ENCODE results near the gene SLC4A1AP.
A peak's percentile ranks its signal among the peaks of the same experiment; 100 is the strongest.
"Not testable (repeated sequence)": the region's sequence is repeated elsewhere in the genome, so short reads cannot be mapped to it uniquely, and the experiment has no call there.

Gene SLC4A1AP, protein sequence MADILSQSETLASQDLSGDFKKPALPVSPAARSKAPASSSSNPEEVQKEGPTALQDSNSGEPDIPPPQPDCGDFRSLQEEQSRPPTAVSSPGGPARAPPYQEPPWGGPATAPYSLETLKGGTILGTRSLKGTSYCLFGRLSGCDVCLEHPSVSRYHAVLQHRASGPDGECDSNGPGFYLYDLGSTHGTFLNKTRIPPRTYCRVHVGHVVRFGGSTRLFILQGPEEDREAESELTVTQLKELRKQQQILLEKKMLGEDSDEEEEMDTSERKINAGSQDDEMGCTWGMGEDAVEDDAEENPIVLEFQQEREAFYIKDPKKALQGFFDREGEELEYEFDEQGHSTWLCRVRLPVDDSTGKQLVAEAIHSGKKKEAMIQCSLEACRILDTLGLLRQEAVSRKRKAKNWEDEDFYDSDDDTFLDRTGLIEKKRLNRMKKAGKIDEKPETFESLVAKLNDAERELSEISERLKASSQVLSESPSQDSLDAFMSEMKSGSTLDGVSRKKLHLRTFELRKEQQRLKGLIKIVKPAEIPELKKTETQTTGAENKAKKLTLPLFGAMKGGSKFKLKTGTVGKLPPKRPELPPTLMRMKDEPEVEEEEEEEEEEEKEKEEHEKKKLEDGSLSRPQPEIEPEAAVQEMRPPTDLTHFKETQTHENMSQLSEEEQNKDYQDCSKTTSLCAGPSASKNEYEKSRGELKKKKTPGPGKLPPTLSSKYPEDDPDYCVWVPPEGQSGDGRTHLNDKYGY

DNA sequence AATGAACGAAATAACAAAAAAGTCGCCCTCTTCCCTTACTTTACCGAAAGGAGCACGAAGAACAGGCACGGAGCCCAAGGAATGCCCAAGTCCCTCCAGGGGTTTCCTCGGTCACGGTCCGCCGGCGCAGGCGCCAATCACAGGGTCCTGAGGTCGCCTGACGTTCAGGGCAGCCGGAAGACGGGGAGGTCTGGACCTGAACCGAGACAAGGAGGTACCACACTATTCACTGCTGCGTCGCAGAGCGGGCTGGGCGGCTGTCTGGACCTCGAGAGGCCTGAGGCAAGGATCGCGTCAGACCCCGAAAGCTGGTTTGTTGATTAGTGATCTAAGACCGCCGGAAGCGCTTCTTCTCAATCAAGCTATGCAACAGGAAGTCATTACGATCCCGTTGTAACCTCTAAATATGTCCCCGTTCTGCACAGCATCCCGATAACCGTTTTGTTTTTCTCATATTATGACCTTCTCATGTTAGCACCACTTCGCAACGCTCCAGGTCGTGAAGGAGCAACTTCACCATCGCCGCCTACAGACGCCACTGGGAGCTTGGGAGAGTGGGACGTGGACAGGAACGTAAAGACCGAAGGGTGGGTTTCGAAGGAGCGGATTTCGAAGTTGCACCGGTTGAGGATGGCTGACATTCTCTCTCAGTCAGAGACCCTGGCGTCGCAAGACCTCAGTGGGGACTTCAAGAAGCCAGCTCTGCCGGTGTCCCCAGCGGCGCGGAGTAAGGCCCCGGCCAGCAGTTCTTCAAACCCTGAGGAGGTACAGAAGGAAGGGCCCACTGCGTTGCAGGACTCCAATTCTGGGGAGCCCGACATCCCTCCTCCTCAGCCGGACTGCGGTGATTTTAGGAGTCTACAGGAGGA is at the start of gene SLC4A1AP, which contains the start of gene SUPT7L:
TSS of gene SLC4A1AP (plus strand) at position 605 of the 869 bp plus-strand sequence. CDS start at position 631, 26 bp downstream.
TSS of gene SUPT7L (minus strand) at position 330 of the 869 bp plus-strand sequence. CDS start 1,422 bp downstream, outside the sequence.
- Histone ChIP-seq H3K27me3 (ENCODE audit: control insufficient read depth in 1 of 2, insufficient read depth in 2 of 2, low read length in 2 of 2) (no peaks in the 10 kb centered on the region), H3K36me3 (ENCODE audit: control insufficient read depth in 2 of 2, insufficient read depth in 2 of 2, low read length in 2 of 2) (peaks cover 20 to 23% of the 10 kb centered on the region in 2 donors), H3K4me1 (ENCODE audit: control insufficient read depth, insufficient read depth, low read length) (peaks cover 23% of the 10 kb centered on the region), H3K4me3 (ENCODE audit: low read length in 2 of 2) (peak within 1 kb of the TSS; percentile 99 to 100), H3K9ac (ENCODE audit: low read length in 2 of 2) (peak within 1 kb of the TSS; percentile 97 to 98), H3K27ac (ENCODE audit: low read length) (peak within 1 kb of the TSS; percentile 93), H3K9me3 (ENCODE audit: control insufficient read depth in 2 of 2, low read length in 2 of 2) (no peaks in the 10 kb centered on the region)

GRCh38 chr2:27613985-27614384 is 49.7 kb upstream of the SLC4A1AP start:
- Histone ChIP-seq H3K9me3 (ENCODE audit: control insufficient read depth in 2 of 2, low read length in 2 of 2) (no peaks in the 10 kb centered on the region), H3K27ac (ENCODE audit: low read length) (no peak overlapping the region), H3K9ac (ENCODE audit: low read length in 2 of 2) (no peak overlapping the region), H3K27me3 (ENCODE audit: control insufficient read depth in 1 of 2, insufficient read depth in 2 of 2, low read length in 2 of 2) (no peaks in the 10 kb centered on the region), H3K4me1 (ENCODE audit: control insufficient read depth, insufficient read depth, low read length) (no peaks in the 10 kb centered on the region), H3K36me3 (ENCODE audit: control insufficient read depth in 2 of 2, insufficient read depth in 2 of 2, low read length in 2 of 2) (peaks cover 28 to 32% of the 10 kb centered on the region in 2 donors), H3K4me3 (ENCODE audit: low read length in 2 of 2) (no peak overlapping the region)

DNA sequence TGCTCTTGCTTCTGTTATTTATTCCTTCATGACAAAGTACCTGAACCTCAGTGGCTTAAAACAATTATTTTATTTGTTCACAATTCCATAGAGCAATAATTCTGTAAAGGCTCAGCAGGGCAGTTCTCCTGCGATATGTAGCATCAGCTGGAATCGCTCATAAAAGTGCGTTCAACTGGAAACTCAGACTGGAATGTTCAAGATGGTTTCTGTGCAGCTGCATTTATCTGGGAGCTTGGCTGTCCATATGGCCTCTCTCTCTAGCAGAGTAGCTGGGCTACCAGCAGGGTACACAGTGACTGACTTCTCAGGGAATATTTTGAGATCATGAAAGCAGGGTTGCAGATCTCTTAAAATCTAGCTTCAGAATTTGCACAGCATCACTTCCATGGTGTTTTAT is 48.4 kb upstream of the SLC4A1AP start:
- Histone ChIP-seq H3K36me3 (ENCODE audit: control insufficient read depth in 2 of 2, insufficient read depth in 2 of 2, low read length in 2 of 2) (peaks cover 32 to 33% of the 10 kb centered on the region in 2 donors), H3K27me3 (ENCODE audit: control insufficient read depth in 1 of 2, insufficient read depth in 2 of 2, low read length in 2 of 2) (no peaks in the 10 kb centered on the region), H3K9ac (ENCODE audit: low read length in 2 of 2) (no peak overlapping the region), H3K9me3 (ENCODE audit: control insufficient read depth in 2 of 2, low read length in 2 of 2) (no peaks in the 10 kb centered on the region), H3K4me3 (ENCODE audit: low read length in 2 of 2) (no peak overlapping the region), H3K27ac (ENCODE audit: low read length) (no peak overlapping the region), H3K4me1 (ENCODE audit: control insufficient read depth, insufficient read depth, low read length) (no peaks in the 10 kb centered on the region)

DNA sequence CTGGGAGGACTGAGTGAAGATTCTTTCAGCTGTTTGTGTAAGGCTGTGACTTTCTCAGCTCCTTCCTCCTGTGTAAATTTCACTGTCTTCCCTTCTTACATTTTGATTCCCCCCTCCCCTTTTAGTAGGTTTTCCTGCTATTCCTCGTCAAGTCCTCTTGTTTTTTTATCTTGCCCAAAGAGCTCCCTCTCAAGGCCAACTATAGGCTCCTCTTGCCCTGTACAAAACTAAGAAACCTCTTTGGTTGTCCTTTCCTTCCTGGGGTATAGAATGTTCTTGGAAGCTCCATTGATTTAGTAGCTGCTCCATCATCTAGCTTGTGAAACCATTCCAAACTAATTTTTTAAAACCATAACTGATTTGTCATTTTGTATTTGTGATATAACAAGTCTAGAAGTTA is 42.2 kb upstream of the SLC4A1AP start:
- H3K36me3 ChIP-seq (ENCODE audit: control insufficient read depth in 2 of 2, insufficient read depth in 2 of 2, low read length in 2 of 2): peaks cover 39 to 49% of the 10 kb centered on the region in 2 donors

DNA sequence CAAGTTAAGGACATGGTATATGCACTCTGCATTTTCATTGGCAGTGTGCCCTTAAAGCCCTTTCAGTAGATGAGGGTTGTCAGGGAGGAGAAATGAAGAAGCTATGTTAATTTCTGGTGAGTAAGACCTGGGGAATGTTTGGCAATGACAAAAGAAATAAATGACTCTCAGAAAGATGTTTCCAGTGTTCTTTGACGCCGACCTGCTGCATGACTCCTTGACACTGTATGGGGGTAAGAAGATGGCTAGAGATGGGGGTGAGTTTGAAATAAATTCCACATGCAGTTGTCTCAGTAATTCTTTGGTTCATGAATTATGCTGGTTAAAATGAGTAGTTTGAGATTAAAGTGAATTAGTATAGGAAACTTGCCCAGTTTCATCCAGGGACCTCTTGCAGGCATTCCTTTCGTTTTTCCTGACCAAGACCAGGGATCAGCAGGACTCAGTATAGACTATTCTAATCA is 40.7 kb upstream of the SLC4A1AP start:
- no peak overlapping the region for H3K4me3 ChIP-seq (ENCODE audit: low read length in 2 of 2)
- no peaks in the 10 kb centered on the region for H3K9me3 ChIP-seq (ENCODE audit: control insufficient read depth in 2 of 2, low read length in 2 of 2)
- H3K9ac ChIP-seq (ENCODE audit: low read length in 2 of 2): no peak overlapping the region
- H3K27ac ChIP-seq (ENCODE audit: low read length): no peak overlapping the region
- H3K36me3 ChIP-seq (ENCODE audit: control insufficient read depth in 2 of 2, insufficient read depth in 2 of 2, low read length in 2 of 2): peaks cover 27 to 40% of the 10 kb centered on the region in 2 donors
- peaks cover 4% of the 10 kb centered on the region for H3K4me1 ChIP-seq (ENCODE audit: control insufficient read depth, insufficient read depth, low read length)
- H3K27me3 ChIP-seq (ENCODE audit: control insufficient read depth in 1 of 2, insufficient read depth in 2 of 2, low read length in 2 of 2): no peaks in the 10 kb centered on the region

More for the DNA sequence above, 42.2 kb upstream of the SLC4A1AP start:
- no peak overlapping the region for H3K9ac ChIP-seq (ENCODE audit: low read length in 2 of 2)
- H3K27me3 ChIP-seq (ENCODE audit: control insufficient read depth in 1 of 2, insufficient read depth in 2 of 2, low read length in 2 of 2): no peaks in the 10 kb centered on the region
- H3K4me1 ChIP-seq (ENCODE audit: control insufficient read depth, insufficient read depth, low read length): no peaks in the 10 kb centered on the region
- H3K4me3 ChIP-seq (ENCODE audit: low read length in 2 of 2): no peak overlapping the region
- H3K9me3 ChIP-seq (ENCODE audit: control insufficient read depth in 2 of 2, low read length in 2 of 2): no peaks in the 10 kb centered on the region
- H3K27ac ChIP-seq (ENCODE audit: low read length): no peak overlapping the region

DNA sequence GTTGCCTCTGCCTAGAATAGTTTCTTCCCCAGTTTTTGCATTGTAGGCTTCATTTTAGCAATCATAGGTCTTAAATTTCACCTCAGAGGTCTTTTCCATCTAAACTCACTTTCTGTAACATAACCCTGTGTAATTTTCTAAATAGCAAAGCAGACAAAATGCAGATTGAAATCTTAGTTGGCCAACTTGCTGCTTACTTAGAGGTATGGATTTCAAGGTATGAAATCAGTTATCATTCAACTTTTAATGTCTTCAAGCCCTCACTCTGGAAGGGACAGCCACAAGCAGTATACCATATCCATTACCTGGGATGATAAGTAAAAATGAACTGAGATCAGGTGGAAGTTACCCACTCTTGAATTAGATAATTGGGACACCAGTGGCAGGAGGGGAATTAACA is 38.7 kb upstream of the SLC4A1AP start:
- Histone ChIP-seq H3K9me3 (ENCODE audit: control insufficient read depth in 2 of 2, low read length in 2 of 2) (no peaks in the 10 kb centered on the region), H3K27me3 (ENCODE audit: control insufficient read depth in 1 of 2, insufficient read depth in 2 of 2, low read length in 2 of 2) (no peaks in the 10 kb centered on the region), H3K9ac (ENCODE audit: low read length in 2 of 2) (no peak overlapping the region), H3K36me3 (ENCODE audit: control insufficient read depth in 2 of 2, insufficient read depth in 2 of 2, low read length in 2 of 2) (peaks cover 23 to 33% of the 10 kb centered on the region in 2 donors), H3K27ac (ENCODE audit: low read length) (no peak overlapping the region), H3K4me1 (ENCODE audit: control insufficient read depth, insufficient read depth, low read length) (peaks cover 11% of the 10 kb centered on the region), H3K4me3 (ENCODE audit: low read length in 2 of 2) (no peak overlapping the region)

GRCh38 chr2:27626323-27626722 is 37.4 kb upstream of the SLC4A1AP start:
- peaks cover 20 to 28% of the 10 kb centered on the region in 2 donors for H3K36me3 ChIP-seq (ENCODE audit: control insufficient read depth in 2 of 2, insufficient read depth in 2 of 2, low read length in 2 of 2)
- not testable (repeated sequence) for H3K9ac ChIP-seq (ENCODE audit: low read length in 2 of 2); H3K27ac ChIP-seq (ENCODE audit: low read length); H3K9me3 ChIP-seq (ENCODE audit: control insufficient read depth in 2 of 2, low read length in 2 of 2); H3K27me3 ChIP-seq (ENCODE audit: control insufficient read depth in 1 of 2, insufficient read depth in 2 of 2, low read length in 2 of 2); H3K4me3 ChIP-seq (ENCODE audit: low read length in 2 of 2)
- H3K4me1 ChIP-seq (ENCODE audit: control insufficient read depth, insufficient read depth, low read length): peaks cover 13% of the 10 kb centered on the region

DNA sequence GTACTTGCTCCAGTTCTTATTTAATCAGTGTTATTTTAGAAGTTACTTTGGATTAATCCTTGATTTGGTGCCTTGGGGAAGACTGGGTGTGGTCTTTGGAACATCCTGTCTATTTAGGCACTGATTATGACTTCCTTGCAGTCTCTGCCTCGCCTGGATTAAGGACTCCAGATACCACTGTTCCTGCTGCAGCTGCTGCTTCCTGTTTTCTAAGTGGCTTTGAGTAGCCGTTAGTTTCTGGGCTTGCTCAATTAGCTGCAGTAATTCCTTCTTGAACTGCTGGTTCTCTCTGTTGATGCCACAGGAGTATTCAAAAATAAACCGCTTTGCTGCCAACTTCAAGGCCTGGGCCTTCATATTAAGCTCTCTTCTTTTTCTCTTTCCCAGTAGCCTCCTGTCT is 36.8 kb upstream of the SLC4A1AP start:
- not testable (repeated sequence) for H3K4me3 ChIP-seq (ENCODE audit: low read length in 2 of 2); H3K9me3 ChIP-seq (ENCODE audit: control insufficient read depth in 2 of 2, low read length in 2 of 2); H3K27ac ChIP-seq (ENCODE audit: low read length); H3K9ac ChIP-seq (ENCODE audit: low read length in 2 of 2); H3K27me3 ChIP-seq (ENCODE audit: control insufficient read depth in 1 of 2, insufficient read depth in 2 of 2, low read length in 2 of 2)
- peaks cover 13% of the 10 kb centered on the region for H3K4me1 ChIP-seq (ENCODE audit: control insufficient read depth, insufficient read depth, low read length)
- H3K36me3 ChIP-seq (ENCODE audit: control insufficient read depth in 2 of 2, insufficient read depth in 2 of 2, low read length in 2 of 2): peaks cover 25 to 27% of the 10 kb centered on the region in 2 donors

- H3K27ac ChIP-seq (ENCODE audit: low read length): peak overlapping the region; percentile 58
- H3K9me3 ChIP-seq (ENCODE audit: control insufficient read depth in 2 of 2, low read length in 2 of 2): no peaks in the 10 kb centered on the region
- peaks cover 22 to 25% of the 10 kb centered on the region in 2 donors for H3K36me3 ChIP-seq (ENCODE audit: control insufficient read depth in 2 of 2, insufficient read depth in 2 of 2, low read length in 2 of 2)
- peaks cover 13% of the 10 kb centered on the region for H3K4me1 ChIP-seq (ENCODE audit: control insufficient read depth, insufficient read depth, low read length)
- H3K4me3 ChIP-seq (ENCODE audit: low read length in 2 of 2): peak overlapping the region; percentile 96 to 97
- peak overlapping the region; percentile 86 to 95 for H3K9ac ChIP-seq (ENCODE audit: low read length in 2 of 2)
- no peaks in the 10 kb centered on the region for H3K27me3 ChIP-seq (ENCODE audit: control insufficient read depth in 1 of 2, insufficient read depth in 2 of 2, low read length in 2 of 2)
Observed at GRCh38 chr2:27627963-27628766, 35.5 kb upstream of the SLC4A1AP start.
